ENCODE data around the gene KIF6.
"Not testable (repeated sequence)": the region's sequence is repeated elsewhere in the genome, so short reads cannot be mapped to it uniquely, and the experiment has no call there.

KIF6 gene

GRCh38 chr6:39707962-39708683 lies 17.1 kb downstream of the KIF6 start:
- DNase-seq (ENCODE audit: low read depth, low spot score), result no peak

- DNase-seq (ENCODE audit: low read depth, low spot score), result no peak
These were observed 18.3 kb downstream of the KIF6 start for GRCh38 chr6:39706819-39707335.

DNA sequence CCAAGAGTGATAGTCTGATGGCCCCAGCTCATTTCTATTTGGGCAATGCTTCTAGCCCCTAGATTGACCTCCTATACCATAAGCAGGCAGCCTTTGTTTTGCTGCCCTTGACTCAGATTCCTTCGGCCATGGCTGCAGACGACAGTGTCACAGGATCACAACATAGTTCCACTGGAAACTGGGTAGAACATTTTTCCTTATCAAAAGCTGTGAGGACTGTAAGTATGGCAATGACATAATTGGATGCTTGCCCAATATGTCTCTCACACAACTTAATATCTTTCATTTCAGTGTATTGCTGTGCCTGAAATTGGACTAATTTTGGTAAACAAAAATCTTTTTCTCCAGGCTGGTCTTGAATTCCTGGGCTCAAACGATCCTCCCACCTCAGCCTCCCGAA lies 22.9 kb downstream of the KIF6 start:
- DNase-seq (ENCODE audit: low read depth, low spot score), result no peak

- no peak for DNase-seq (ENCODE audit: low read depth, low spot score)
These were observed 24.8 kb downstream of the KIF6 start for GRCh38 chr6:39700362-39700761.

DNA sequence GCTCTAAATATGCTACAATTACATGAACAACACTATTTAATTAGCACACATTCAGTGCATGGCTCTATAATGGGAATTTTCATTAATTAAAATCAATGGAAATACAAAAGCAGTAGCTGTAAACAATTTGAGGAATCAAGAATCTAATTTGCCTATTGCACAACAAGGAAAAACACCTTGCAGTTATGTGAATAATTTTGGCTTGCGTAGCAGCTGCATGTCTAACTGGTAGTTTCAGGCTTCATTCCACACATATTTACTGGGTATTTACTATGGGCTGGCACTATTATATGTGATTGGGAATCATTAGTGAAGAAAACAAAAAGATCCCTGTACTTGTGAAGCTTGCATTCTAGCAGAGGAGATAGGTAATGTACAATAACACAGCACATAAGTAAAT lies 26.4 kb downstream of the KIF6 start:
- DNase-seq (ENCODE audit: low read depth, low spot score), result no peak

DNA sequence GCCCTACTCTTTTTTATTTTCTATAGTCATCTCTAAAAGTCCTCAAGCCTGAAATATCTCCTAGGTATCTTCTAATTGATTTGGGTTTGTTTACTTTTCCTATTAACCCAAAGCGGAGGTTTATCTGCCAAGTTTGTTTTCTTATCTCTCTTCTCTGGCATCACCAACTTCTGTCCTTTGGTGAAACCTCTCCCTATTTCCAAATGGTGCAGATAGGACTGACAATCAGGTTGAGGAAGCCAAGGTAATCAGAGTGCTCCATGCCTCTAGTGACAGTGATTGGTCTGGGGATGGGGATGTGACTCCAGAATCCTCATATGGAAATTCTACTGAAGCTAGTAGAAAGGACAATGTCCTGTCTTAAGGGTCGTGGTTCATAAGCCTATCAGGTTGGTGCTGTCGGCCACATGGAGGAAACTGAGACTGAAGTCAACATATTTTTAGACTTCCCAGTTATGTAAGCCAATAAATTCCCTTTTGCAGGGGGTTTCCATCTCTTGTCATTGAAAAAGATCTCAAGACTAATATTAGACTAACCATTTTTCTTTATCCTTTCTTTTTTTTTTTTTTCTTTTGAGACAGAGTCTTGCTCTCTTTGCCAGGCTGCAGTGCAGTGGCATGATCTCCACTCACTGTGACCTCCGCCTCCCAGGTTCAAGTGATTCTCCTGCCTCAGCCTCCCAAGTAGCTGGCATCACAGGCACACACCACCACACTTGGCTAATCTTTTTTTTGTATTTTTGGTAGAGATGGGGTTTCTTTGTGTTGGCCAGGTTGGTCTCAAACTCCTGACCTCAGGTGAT lies 28.0 kb downstream of the KIF6 start:
- DNase-seq (ENCODE audit: low read depth, low spot score), result no peak

DNA sequence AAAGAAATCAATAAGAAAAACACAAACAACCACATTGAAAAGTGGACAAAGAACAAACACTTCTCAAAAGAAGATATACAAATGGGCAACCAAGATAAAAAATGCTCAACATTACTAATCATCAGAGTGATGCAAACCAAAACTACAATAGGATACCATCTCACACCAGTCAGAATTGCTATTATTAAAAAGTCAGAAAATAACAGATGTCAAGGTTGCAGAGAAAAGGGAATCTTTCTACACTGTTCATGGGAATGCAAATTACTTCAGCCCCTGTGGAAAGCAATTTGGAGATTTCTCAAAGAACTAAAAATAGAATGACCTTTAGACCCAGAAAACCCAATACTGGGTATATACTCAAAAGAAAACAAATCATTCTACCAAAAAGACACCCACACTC lies 29.8 kb downstream of the KIF6 start:
- no peak for DNase-seq (ENCODE audit: low read depth, low spot score)

- DNase-seq (ENCODE audit: low read depth, low spot score), result no peak
These were observed 32.0 kb downstream of the KIF6 start for GRCh38 chr6:39693206-39693605.

GRCh38 chr6:39688494-39688893 lies 36.7 kb downstream of the KIF6 start:
- peak; percentile 28 for DNase-seq (ENCODE audit: low read depth, low spot score)

- no peak for DNase-seq (ENCODE audit: low read depth, low spot score)
These were observed 38.2 kb downstream of the KIF6 start for GRCh38 chr6:39686976-39687375.

DNA sequence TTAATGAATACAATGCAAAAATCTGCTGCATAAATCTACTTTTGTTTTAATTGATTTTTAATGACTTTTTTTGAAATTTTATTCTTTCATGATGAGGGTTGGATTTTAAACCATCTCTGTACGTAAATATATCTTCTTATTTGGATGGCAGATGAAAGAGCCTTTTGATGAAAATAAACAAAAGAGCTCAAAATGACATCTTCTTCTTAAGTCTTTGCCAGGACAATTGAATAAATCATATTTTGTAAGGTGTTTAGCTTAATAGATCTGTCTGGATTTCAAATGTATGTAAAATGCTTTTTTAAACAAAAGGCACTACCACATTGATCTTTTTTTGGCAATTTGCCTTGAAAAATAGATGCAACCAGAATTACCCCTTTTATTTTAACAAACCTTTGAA lies 39.3 kb downstream of the KIF6 start:
- DNase-seq (ENCODE audit: low read depth, low spot score), result no peak

GRCh38 chr6:39685489-39685826 lies 39.8 kb downstream of the KIF6 start:
- no peak for DNase-seq (ENCODE audit: low read depth, low spot score)

DNA sequence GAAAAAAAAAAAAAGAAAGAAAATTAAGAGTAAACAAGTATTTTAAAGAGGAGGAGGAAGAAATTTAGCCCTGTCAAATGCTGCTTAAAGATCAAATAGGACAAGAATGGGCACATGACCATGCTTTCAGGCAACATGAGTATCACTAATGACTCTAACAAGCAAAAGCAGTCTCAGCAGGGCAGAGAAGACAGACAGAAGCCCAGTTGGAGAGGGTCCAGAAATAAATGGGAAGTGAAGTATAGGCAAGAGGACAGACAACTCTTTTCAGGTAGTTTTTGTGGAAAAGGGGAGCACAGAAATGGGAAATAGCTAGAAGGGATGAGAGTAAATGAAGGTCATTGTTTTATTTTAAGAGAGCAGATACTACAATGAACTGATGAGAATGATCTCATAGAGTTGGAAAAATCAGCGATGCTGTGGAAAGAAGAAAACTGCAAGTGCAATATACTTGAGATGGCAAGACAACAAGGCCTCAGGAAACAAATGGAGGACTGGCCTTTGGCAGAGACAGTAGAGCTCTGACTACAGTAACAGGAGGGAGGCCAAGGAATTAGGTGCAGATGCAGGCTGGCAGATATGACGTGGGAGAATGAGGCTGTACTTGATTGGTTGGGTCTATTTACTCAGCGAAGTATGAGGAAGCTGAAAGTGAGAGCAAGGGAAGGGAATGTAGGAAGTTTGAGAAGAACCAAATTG lies 40.3 kb downstream of the KIF6 start:
- no peak for DNase-seq (ENCODE audit: low read depth, low spot score)

DNA sequence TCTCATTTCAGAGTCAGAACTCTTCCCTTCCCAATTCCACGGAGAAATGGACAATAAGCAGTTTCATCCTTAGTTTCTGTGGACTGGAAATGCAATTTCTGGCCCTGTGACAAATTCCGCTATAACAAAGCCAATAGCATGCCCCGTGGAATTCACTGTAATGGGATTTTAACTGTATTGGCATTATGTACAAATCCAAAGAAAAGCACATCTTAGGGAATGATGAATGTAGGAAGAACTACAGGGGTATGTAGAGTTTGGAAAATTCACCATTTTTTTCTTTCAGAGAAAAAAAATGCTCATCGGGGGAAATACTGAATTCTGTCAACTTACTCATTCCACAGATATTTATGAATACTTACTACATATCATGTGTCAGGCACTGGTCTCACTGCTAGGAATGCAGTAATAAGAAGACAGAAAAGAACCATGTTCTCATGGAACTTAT lies 43.5 kb downstream of the KIF6 start:
- DNase-seq (ENCODE audit: low read depth, low spot score), result no peak

GRCh38 chr6:39678914-39679313 lies 46.3 kb downstream of the KIF6 start:
- no peak for DNase-seq (ENCODE audit: low read depth, low spot score)

- DNase-seq (ENCODE audit: low read depth, low spot score), result not testable (repeated sequence)
These were observed 47.9 kb downstream of the KIF6 start for GRCh38 chr6:39677318-39677717.

GRCh38 chr6:39670519-39670918 lies 54.7 kb downstream of the KIF6 start:
- DNase-seq (ENCODE audit: low read depth, low spot score), result no peak

DNA sequence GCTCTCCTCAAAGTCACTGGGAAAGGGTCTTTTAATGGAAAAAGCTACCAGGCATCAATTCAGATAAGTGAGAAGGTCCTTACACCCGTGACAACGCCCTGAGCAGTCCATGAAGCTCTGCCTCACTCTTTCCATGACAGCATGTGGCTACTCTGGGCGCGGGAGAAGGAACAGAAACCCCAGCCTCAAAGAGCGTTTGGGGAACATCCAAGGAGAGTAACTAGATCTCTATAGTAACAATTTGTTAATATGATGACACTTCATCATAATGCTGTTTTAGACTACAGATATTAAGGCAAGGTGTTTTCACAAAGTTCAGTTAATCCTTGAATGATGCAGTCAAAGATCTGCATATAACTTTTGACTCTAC lies 55.2 kb downstream of the KIF6 start:
- DNase-seq (ENCODE audit: low read depth, low spot score), result no peak

- no peak for DNase-seq (ENCODE audit: low read depth, low spot score)
These were observed 55.8 kb downstream of the KIF6 start for GRCh38 chr6:39669207-39669972.

DNA sequence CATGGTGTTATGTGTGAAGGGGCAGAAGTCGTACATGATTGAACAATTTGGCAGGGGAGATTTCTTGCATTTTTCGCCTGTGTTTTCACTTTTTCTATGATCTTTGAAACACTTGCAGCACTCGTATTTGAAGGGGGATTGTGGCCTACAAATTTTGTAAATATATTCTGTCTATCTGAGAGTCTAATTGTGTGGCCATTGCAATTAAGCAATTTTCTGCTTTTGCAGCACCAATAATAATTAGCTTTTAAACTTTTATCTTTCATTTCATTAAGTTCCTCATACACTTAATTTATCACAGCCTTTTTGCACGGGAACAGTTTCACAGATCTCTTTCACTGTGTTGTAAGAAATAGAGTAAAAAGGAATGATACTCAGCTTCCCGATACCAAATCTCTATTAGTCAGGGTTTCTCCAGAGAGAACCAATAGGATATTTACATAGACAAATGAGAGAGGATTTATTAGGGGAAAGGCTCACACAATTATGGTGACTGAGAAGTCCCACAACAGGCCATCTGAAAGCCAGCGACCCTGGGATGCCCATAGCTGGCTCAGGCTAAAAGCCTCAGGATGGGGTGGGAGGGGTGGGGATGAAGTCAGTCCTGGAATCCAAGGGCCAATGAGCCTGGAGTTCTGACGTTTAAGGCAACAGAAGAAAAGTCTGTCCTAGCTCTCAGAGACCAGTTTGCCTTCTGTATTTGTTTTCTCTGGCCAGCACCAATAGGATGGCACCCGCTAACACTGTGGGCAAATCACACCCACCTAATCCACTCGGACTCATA lies 58.3 kb downstream of the KIF6 start:
- no peak for DNase-seq (ENCODE audit: low read depth, low spot score)

DNA sequence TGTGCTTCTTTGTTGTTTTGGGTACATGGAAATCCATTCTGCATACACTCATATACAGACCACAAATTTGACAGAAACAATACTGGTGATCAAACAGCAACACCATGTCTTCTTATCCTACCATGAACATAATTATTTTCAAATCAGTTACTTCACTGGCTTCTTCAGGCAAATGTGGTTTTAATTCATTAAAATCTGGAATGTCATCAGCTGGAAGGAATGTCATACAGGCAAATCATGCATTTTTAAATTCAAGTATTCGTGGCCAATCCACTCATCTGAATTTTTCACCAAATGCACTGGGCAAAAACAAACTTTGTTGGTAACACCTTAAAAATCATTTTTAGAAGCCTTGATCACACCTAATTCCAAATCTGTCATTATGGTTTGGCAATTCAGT lies 59.3 kb downstream of the KIF6 start:
- no peak for DNase-seq (ENCODE audit: low read depth, low spot score)
